Hepatocyte (in vitro differentiated cells): ENCODE results near the gene PDZD4. TPM values are rescaled to one million over a fixed set of nuclear protein-coding genes. Genes with fewer than 3 reads are reported as not detected.

Experiments
- DNase-seq: peaks from one replicate; pipeline ENCODE4 v3.0.0-alpha.2; 2016; ENCODE audit warnings: low spot score
- H2AFZ ChIP-seq: fragments of 200-600 bp; sonication (generic); 2 replicates; pipeline ENCODE4 v1.6.0; 2016; ENCODE audit warnings: antibody characterized with exemption, mild to moderate bottlenecking
- H3K27ac ChIP-seq: fragments of 200-600 bp; sonication (generic); 2 replicates; pipeline ENCODE4 v1.5.1; 2016; ENCODE audit warnings: mild to moderate bottlenecking
- H3K27me3 ChIP-seq: fragments of 200-600 bp; sonication (generic); 2 replicates; pipeline ENCODE4 v1.6.1; 2016
- H3K36me3 ChIP-seq: fragments of 200-600 bp; sonication (generic); replicated peaks from 2 replicates; pipeline ENCODE4 v1.5.1; 2016; ENCODE audit warnings: low read depth; ENCODE audit not compliant: insufficient read depth
- H3K4me1 ChIP-seq: fragments of 200-600 bp; sonication (generic); 2 replicates; pipeline ENCODE4 v1.5.1; 2016; ENCODE audit warnings: mild to moderate bottlenecking, moderate library complexity; ENCODE audit not compliant: insufficient read depth
- H3K4me2 ChIP-seq: fragments of 200-600 bp; sonication (generic); 2 replicates; pipeline ENCODE4 v1.6.0; 2016
- H3K4me3 ChIP-seq: fragments of 200-600 bp; sonication (generic); 2 replicates; pipeline ENCODE4 v1.5.1; 2016; ENCODE audit warnings: mild to moderate bottlenecking
- H3K79me2 ChIP-seq: fragments of 200-600 bp; sonication (generic); 2 replicates; pipeline ENCODE4 v1.6.0; 2017; ENCODE audit warnings: mild to moderate bottlenecking
- H3K9me2 ChIP-seq: fragments of 200-600 bp; sonication (generic); replicated peaks from 2 replicates; pipeline ENCODE4 v1.6.0; 2017; ENCODE audit warnings: mild to moderate bottlenecking; ENCODE audit not compliant: insufficient read depth
- H3K9me3 ChIP-seq: fragments of 200-600 bp; sonication (generic); 2 replicates; pipeline ENCODE4 v1.5.1; 2016; ENCODE audit warnings: low read depth, mild to moderate bottlenecking
- H4K20me1 ChIP-seq: fragments of 200-600 bp; sonication (generic); 2 replicates; pipeline ENCODE4 v1.6.0; 2016; ENCODE audit warnings: mild to moderate bottlenecking; ENCODE audit not compliant: insufficient read depth, poor library complexity, severe bottlenecking
- EZH2 ChIP-seq: fragments of 200-600 bp; sonication (generic); IDR thresholded peaks from 2 replicates; pipeline ENCODE4 v1.6.1; 2016; ENCODE audit warnings: antibody characterized with exemption, mild to moderate bottlenecking, borderline replicate concordance
- EZH2phosphoT487 ChIP-seq: fragments of 200-600 bp; sonication (generic); IDR thresholded peaks from one replicate; pipeline ENCODE4 v1.6.1; 2018; ENCODE audit warnings: antibody characterized with exemption, mild to moderate bottlenecking, low read depth, moderate library complexity; ENCODE audit not compliant: unreplicated experiment, severe bottlenecking
- WGBS: methylation state at CpG from one replicate; pipeline ENCODE4 v1.1.6; 2016; ENCODE audit warnings: low lambda C conversion rate; ENCODE audit errors: missing lambda C conversion rate; 5-methylcytosine and 5-hydroxymethylcytosine counted together
- polyA plus RNA-seq: library from polyadenylated mRNA; unstranded; fragments of >200 nt; fragmentation: Nextera tagmentation; extraction: Ambion mirVana; gene quantifications from 2 replicates; pipeline ENCODE4 v1.2.1, GENCODE V29; 2016
- total RNA-seq: library from RNA; depleted of rRNA; stranded (reverse); fragments of >200 nt; gene quantifications from 2 replicates; pipeline ENCODE4 v1.2.3, GENCODE V29; 2014
- TF ChIP-seq, protein P1 (sequence below): fragments of 200-600 bp; sonication (generic); IDR thresholded peaks from 2 replicates; pipeline ENCODE4 v1.5.1; 2016; ENCODE audit warnings: antibody characterized with exemption, mild to moderate bottlenecking; ENCODE audit not compliant: poor library complexity

Gene PDZD4
- total and polyA plus RNA-seq, 2 experiments from 2014 or later, result 0.59 to 2.8 TPM

DNA sequence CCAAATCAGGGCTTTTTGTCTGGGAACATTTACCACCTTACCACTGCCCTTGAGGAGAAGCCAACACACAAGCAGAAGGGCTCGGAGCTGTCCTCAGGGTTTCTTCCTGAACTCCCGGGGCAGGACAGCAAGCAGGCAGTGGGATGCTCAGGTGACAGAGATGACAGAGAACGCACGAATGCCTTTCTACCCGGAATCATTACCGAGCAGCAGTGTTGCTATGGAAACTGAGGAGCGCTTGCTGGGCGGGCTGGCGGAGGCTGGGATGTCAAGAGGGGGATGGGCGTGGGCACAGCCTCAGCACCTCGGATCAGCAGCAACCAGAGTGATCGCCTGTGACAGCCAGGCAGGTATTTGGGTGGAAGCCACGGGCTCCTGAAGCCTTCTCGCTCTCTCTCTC, 18.1 kb downstream of the PDZD4 start:
- Histone ChIP-seq H3K27me3 (no peaks in the 10 kb centered on the region), H3K9me3 (no peaks in the 10 kb centered on the region), H2AFZ (no peak overlapping the region), H3K9me2 (no peaks in the 10 kb centered on the region), H4K20me1 (no peaks in the 10 kb centered on the region), H3K36me3 (no peaks in the 10 kb centered on the region), H3K79me2 (no peaks in the 10 kb centered on the region), H3K27ac (no peak overlapping the region), H3K4me3 (no peak overlapping the region), H3K4me1 (no peaks in the 10 kb centered on the region), H3K4me2 (no peak overlapping the region)
- no peak for DNase-seq
- 73% methylated on average over 14 of the region's 14 CpGs for WGBS
- TF ChIP-seq EZH2phosphoT487 (no peak), EZH2 (no peak)
- TF ChIP-seq, protein P1, sequence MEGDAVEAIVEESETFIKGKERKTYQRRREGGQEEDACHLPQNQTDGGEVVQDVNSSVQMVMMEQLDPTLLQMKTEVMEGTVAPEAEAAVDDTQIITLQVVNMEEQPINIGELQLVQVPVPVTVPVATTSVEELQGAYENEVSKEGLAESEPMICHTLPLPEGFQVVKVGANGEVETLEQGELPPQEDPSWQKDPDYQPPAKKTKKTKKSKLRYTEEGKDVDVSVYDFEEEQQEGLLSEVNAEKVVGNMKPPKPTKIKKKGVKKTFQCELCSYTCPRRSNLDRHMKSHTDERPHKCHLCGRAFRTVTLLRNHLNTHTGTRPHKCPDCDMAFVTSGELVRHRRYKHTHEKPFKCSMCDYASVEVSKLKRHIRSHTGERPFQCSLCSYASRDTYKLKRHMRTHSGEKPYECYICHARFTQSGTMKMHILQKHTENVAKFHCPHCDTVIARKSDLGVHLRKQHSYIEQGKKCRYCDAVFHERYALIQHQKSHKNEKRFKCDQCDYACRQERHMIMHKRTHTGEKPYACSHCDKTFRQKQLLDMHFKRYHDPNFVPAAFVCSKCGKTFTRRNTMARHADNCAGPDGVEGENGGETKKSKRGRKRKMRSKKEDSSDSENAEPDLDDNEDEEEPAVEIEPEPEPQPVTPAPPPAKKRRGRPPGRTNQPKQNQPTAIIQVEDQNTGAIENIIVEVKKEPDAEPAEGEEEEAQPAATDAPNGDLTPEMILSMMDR, result no peak

DNA sequence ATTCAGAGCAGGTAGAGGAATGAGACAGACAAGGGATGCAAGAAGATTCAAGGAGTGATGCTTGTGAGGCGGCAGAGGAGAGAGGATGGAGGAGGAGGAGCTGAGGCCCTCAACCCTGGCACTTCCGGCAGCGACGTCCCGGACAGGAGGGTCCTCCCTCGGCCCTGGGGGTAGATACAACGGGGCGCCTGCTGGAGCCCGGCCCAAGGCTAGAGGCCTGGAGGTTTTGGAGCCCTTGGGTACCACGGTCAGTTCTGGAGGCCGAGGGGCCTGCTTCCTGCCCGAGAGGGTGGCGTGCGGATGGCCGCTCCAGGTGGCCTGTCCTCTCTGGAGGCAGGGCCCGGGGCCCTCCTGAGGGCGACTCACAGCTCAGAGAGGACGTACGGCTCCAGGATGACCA, 22.4 kb downstream of the PDZD4 start:
- Histone ChIP-seq H3K4me3 (no peak overlapping the region), H3K36me3 (no peaks in the 10 kb centered on the region), H3K4me1 (no peaks in the 10 kb centered on the region), H3K79me2 (no peaks in the 10 kb centered on the region), H3K4me2 (no peak overlapping the region), H3K27me3 (no peaks in the 10 kb centered on the region), H3K9me3 (no peaks in the 10 kb centered on the region), H4K20me1 (no peaks in the 10 kb centered on the region), H2AFZ (no peak overlapping the region), H3K27ac (no peak overlapping the region), H3K9me2 (no peaks in the 10 kb centered on the region)
- 91% methylated on average over 19 of the region's 19 CpGs for WGBS
- TF ChIP-seq EZH2phosphoT487, result no peak
- TF ChIP-seq, protein P1, result no peak
- no peak for TF ChIP-seq EZH2
- DNase-seq, result no peak

DNA sequence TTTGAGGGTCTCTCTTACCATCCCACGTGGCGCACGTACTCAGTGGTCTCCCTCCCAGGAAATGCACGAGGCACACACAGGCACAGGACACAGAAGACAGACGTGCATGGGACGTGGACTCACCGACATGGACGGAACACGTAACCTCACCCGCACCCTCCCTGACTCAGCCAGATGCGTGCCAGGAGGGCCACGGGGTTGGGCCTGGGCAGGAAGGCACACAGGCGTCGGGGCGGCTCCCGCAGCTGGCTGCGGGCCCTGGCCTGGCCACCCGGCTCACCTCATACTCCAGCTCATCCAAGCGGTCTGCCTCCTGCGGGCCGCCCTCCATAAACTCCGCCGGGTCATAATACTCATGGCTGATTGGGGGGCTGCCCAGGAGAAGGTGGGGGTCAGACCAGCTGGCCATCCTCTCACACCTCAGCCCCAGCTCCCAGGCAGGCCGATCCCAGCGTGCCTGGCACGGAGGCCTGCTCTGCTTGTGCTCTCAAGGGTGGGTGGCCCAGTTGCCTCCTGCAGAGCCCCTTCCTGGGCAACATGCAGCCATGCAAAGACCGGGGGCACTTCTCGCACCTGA, 23.3 kb downstream of the PDZD4 start:
- no peak for DNase-seq
- Histone ChIP-seq H3K27me3 (no peaks in the 10 kb centered on the region), H2AFZ (no peak overlapping the region)

More for the DNA sequence above, 23.3 kb downstream of the PDZD4 start:
- WGBS, result 89% methylated on average over 27 of the region's 28 CpGs
- Histone ChIP-seq H3K4me1 (no peaks in the 10 kb centered on the region), H3K4me3 (no peak overlapping the region), H3K9me2 (no peaks in the 10 kb centered on the region), H3K9me3 (no peaks in the 10 kb centered on the region), H4K20me1 (no peaks in the 10 kb centered on the region), H3K79me2 (no peaks in the 10 kb centered on the region), H3K4me2 (no peak overlapping the region), H3K27ac (no peak overlapping the region), H3K36me3 (no peaks in the 10 kb centered on the region)
- TF ChIP-seq EZH2phosphoT487, result no peak
- TF ChIP-seq, protein P1, result no peak
